Hepatocyte (in vitro differentiated cells): ENCODE measurements around the gene DSE. TPM values are rescaled to one million over a fixed set of nuclear protein-coding genes. Genes with fewer than 3 reads are reported as not detected.

Experiments used
- DNase-seq: peaks from one replicate; pipeline ENCODE4 v3.0.0-alpha.2; 2016; ENCODE audit warnings: low spot score
- H2AFZ ChIP-seq: fragments of 200-600 bp; sonication (generic); 2 replicates; pipeline ENCODE4 v1.6.0; 2016; ENCODE audit warnings: antibody characterized with exemption, mild to moderate bottlenecking
- H3K27ac ChIP-seq: fragments of 200-600 bp; sonication (generic); 2 replicates; pipeline ENCODE4 v1.5.1; 2016; ENCODE audit warnings: mild to moderate bottlenecking
- H3K27me3 ChIP-seq: fragments of 200-600 bp; sonication (generic); 2 replicates; pipeline ENCODE4 v1.6.1; 2016
- H3K36me3 ChIP-seq: fragments of 200-600 bp; sonication (generic); replicated peaks from 2 replicates; pipeline ENCODE4 v1.5.1; 2016; ENCODE audit warnings: low read depth; ENCODE audit not compliant: insufficient read depth
- H3K4me1 ChIP-seq: fragments of 200-600 bp; sonication (generic); 2 replicates; pipeline ENCODE4 v1.5.1; 2016; ENCODE audit warnings: mild to moderate bottlenecking, moderate library complexity; ENCODE audit not compliant: insufficient read depth
- H3K4me2 ChIP-seq: fragments of 200-600 bp; sonication (generic); 2 replicates; pipeline ENCODE4 v1.6.0; 2016
- H3K4me3 ChIP-seq: fragments of 200-600 bp; sonication (generic); 2 replicates; pipeline ENCODE4 v1.5.1; 2016; ENCODE audit warnings: mild to moderate bottlenecking
- H3K79me2 ChIP-seq: fragments of 200-600 bp; sonication (generic); 2 replicates; pipeline ENCODE4 v1.6.0; 2017; ENCODE audit warnings: mild to moderate bottlenecking
- H3K9me2 ChIP-seq: fragments of 200-600 bp; sonication (generic); replicated peaks from 2 replicates; pipeline ENCODE4 v1.6.0; 2017; ENCODE audit warnings: mild to moderate bottlenecking; ENCODE audit not compliant: insufficient read depth
- H3K9me3 ChIP-seq: fragments of 200-600 bp; sonication (generic); 2 replicates; pipeline ENCODE4 v1.5.1; 2016; ENCODE audit warnings: low read depth, mild to moderate bottlenecking
- H4K20me1 ChIP-seq: fragments of 200-600 bp; sonication (generic); 2 replicates; pipeline ENCODE4 v1.6.0; 2016; ENCODE audit warnings: mild to moderate bottlenecking; ENCODE audit not compliant: insufficient read depth, poor library complexity, severe bottlenecking
- EZH2 ChIP-seq: fragments of 200-600 bp; sonication (generic); IDR thresholded peaks from 2 replicates; pipeline ENCODE4 v1.6.1; 2016; ENCODE audit warnings: antibody characterized with exemption, mild to moderate bottlenecking, borderline replicate concordance
- EZH2phosphoT487 ChIP-seq: fragments of 200-600 bp; sonication (generic); IDR thresholded peaks from one replicate; pipeline ENCODE4 v1.6.1; 2018; ENCODE audit warnings: antibody characterized with exemption, mild to moderate bottlenecking, low read depth, moderate library complexity; ENCODE audit not compliant: unreplicated experiment, severe bottlenecking
- WGBS: methylation state at CpG from one replicate; pipeline ENCODE4 v1.1.6; 2016; ENCODE audit warnings: low lambda C conversion rate; ENCODE audit errors: missing lambda C conversion rate; 5-methylcytosine and 5-hydroxymethylcytosine counted together
- polyA plus RNA-seq: library from polyadenylated mRNA; unstranded; fragments of >200 nt; fragmentation: Nextera tagmentation; extraction: Ambion mirVana; gene quantifications from 2 replicates; pipeline ENCODE4 v1.2.1, GENCODE V29; 2016
- total RNA-seq: library from RNA; depleted of rRNA; stranded (reverse); fragments of >200 nt; gene quantifications from 2 replicates; pipeline ENCODE4 v1.2.3, GENCODE V29; 2014
- TF ChIP-seq, protein P1 (sequence below): fragments of 200-600 bp; sonication (generic); IDR thresholded peaks from 2 replicates; pipeline ENCODE4 v1.5.1; 2016; ENCODE audit warnings: antibody characterized with exemption, mild to moderate bottlenecking; ENCODE audit not compliant: poor library complexity

DSE gene
- total and polyA plus RNA-seq, 2 experiments from 2014 or later = 19.9 to 45.0 TPM

DNA sequence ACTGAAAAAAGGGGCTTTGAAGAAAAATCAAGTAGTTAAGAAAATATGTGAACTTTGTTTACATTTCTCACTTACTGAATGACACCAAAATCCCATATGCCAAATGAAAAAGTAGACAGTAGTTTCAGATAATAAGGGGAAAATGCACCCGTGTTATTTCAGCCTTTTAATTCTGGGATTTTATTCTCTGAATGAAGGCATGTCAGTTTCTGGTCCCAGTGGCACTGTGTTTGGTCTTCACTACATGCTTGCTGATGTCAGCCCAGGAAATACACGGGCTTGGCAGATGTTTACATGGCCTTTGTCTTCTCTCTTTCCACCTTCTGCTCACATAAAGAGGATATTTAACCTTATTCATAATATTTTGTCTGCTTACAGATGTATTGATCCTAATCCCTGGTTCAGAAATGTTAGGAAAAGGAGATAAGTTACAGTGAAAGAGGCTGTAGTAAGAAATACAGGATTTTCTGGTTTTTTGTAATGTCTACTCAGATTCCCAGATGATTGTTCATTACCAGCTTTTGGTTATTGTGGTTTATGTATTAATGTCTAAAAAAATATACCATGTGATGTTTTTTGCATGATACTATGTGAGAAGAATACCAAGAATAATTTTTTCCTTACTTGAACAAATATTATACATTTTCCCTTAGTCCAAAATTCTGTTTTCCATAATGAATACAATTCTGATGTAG, 27.7 kb downstream of the DSE start:
- H2AFZ ChIP-seq = no peak overlapping the region
- H3K79me2 ChIP-seq = peaks cover 79% of the 10 kb centered on the region
- 14% methylated on average over 2 of the region's 2 CpGs for WGBS
- no peaks in the 10 kb centered on the region for H3K27me3 ChIP-seq
- H3K9me3 ChIP-seq = no peaks in the 10 kb centered on the region
- DNase-seq = no peak
- H3K9me2 ChIP-seq = no peaks in the 10 kb centered on the region
- peak overlapping the region; percentile 47 for H3K27ac ChIP-seq
- peak overlapping the region; percentile 10 for H3K4me2 ChIP-seq
- TF ChIP-seq EZH2phosphoT487 (no peak), EZH2 (no peak)
- TF ChIP-seq, protein P1, sequence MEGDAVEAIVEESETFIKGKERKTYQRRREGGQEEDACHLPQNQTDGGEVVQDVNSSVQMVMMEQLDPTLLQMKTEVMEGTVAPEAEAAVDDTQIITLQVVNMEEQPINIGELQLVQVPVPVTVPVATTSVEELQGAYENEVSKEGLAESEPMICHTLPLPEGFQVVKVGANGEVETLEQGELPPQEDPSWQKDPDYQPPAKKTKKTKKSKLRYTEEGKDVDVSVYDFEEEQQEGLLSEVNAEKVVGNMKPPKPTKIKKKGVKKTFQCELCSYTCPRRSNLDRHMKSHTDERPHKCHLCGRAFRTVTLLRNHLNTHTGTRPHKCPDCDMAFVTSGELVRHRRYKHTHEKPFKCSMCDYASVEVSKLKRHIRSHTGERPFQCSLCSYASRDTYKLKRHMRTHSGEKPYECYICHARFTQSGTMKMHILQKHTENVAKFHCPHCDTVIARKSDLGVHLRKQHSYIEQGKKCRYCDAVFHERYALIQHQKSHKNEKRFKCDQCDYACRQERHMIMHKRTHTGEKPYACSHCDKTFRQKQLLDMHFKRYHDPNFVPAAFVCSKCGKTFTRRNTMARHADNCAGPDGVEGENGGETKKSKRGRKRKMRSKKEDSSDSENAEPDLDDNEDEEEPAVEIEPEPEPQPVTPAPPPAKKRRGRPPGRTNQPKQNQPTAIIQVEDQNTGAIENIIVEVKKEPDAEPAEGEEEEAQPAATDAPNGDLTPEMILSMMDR = no peak
- no peak overlapping the region for H3K4me3 ChIP-seq
- H3K36me3 ChIP-seq = no peaks in the 10 kb centered on the region
- peaks cover 16% of the 10 kb centered on the region for H3K4me1 ChIP-seq
- no peaks in the 10 kb centered on the region for H4K20me1 ChIP-seq

DNA sequence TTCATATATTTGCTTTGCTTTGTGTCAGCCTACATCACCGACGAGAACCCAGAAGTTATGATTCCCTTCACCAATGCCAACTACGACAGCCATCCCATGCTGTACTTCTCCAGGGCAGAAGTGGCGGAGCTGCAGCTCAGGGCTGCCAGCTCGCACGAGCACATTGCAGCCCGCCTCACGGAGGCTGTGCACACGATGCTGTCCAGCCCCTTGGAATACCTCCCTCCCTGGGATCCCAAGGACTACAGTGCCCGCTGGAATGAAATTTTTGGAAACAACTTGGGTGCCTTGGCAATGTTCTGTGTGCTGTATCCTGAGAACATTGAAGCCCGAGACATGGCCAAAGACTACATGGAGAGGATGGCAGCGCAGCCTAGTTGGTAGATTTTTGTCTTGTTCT, 28.5 kb downstream of the DSE start:
- TF ChIP-seq EZH2 = no peak
- no peak for DNase-seq
- Histone ChIP-seq H3K4me1 (peaks cover 16% of the 10 kb centered on the region), H2AFZ (no peak overlapping the region), H3K4me2 (no peak overlapping the region), H3K27ac (no peak overlapping the region), H3K4me3 (no peak overlapping the region), H3K79me2 (peaks cover 78% of the 10 kb centered on the region), H3K9me3 (no peaks in the 10 kb centered on the region), H4K20me1 (no peaks in the 10 kb centered on the region), H3K36me3 (no peaks in the 10 kb centered on the region), H3K27me3 (no peaks in the 10 kb centered on the region), H3K9me2 (no peaks in the 10 kb centered on the region)
- WGBS = 91% methylated on average over 12 of the region's 12 CpGs

DNA sequence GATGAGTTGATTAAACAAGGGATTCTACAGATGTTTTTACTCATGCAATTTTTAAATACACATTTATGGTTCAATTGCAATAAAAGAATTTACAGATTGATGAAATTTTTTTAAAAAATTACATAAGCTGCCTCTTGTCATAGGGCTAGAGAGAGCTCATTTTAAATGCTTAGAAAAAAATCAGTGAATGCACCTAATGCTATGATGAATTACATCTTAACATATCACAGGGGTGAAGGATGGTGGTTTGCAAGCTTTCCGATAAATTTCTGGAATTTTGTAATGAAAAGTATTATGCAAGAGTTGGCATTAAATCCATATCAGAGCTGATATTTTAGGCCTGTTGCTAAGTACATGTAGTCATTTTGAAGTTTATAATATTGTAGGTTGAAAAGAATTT, 29.6 kb downstream of the DSE start:
- WGBS = 83% methylated on average over 1 of the region's 1 CpG
- Histone ChIP-seq H3K27me3 (no peaks in the 10 kb centered on the region), H3K4me1 (peaks cover 16% of the 10 kb centered on the region), H3K27ac (no peak overlapping the region), H4K20me1 (no peaks in the 10 kb centered on the region), H3K79me2 (peaks cover 69% of the 10 kb centered on the region), H3K4me2 (no peak overlapping the region), H3K36me3 (no peaks in the 10 kb centered on the region), H3K9me3 (no peaks in the 10 kb centered on the region), H3K9me2 (no peaks in the 10 kb centered on the region), H3K4me3 (no peak overlapping the region), H2AFZ (no peak overlapping the region)
- no peak for DNase-seq
- no peak for TF ChIP-seq EZH2
- TF ChIP-seq, protein P1 = no peak
- no peak for TF ChIP-seq EZH2phosphoT487

DNA sequence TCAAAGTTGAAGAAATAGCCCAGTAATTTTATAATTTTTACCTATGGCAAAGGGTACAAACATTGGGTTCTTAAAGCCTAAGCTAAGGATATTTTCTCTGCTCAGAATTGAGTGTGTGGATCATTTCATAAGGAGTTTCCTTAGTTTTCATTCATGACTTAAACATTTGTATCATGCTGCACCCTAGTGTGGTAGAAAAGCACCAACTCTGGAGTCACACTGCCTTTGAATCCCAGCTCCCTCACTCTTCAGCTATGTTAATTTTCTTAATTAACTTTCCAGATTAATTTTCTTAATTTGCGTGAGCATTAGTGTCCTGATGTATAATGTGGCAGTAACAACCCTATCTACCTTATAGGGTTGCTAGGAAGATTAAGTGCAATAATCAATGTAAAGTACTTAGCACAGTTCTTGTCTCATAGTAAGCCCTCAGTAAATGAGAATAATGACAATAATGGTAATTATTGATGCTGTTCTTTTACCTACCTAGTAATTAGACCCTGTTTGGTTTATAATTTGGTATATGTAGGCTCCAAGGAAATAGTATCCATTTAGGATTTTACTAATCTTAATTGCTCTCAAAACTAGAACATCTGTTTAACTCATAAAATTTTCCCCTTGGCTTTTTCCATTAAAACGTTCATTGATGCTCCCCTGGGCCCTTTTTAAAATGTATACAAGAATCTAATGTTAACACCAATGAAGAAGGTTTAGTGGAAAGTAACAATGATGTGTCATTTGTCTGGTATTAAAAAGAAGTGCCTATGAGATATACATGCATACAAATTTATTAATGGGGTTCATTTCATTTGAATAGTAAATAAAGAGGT, 31.6 kb downstream of the DSE start:
- peaks cover 52% of the 10 kb centered on the region for H3K79me2 ChIP-seq
- no peak overlapping the region for H3K27ac ChIP-seq
- TF ChIP-seq, protein P1 = no peak
- TF ChIP-seq EZH2 (no peak), EZH2phosphoT487 (no peak)
- no peak overlapping the region for H3K4me2 ChIP-seq
- H3K36me3 ChIP-seq = no peaks in the 10 kb centered on the region
- WGBS = 62% methylated on average over 2 of the region's 2 CpGs
- H2AFZ ChIP-seq = no peak overlapping the region
- H4K20me1 ChIP-seq = no peaks in the 10 kb centered on the region
- DNase-seq = no peak
- H3K9me3 ChIP-seq = no peaks in the 10 kb centered on the region
- H3K27me3 ChIP-seq = no peaks in the 10 kb centered on the region
- H3K4me3 ChIP-seq = no peak overlapping the region
- no peaks in the 10 kb centered on the region for H3K9me2 ChIP-seq
- H3K4me1 ChIP-seq = peaks cover 21% of the 10 kb centered on the region
